ENCODE measurements around the gene LAMC3.

The LAMC3 gene

DNA sequence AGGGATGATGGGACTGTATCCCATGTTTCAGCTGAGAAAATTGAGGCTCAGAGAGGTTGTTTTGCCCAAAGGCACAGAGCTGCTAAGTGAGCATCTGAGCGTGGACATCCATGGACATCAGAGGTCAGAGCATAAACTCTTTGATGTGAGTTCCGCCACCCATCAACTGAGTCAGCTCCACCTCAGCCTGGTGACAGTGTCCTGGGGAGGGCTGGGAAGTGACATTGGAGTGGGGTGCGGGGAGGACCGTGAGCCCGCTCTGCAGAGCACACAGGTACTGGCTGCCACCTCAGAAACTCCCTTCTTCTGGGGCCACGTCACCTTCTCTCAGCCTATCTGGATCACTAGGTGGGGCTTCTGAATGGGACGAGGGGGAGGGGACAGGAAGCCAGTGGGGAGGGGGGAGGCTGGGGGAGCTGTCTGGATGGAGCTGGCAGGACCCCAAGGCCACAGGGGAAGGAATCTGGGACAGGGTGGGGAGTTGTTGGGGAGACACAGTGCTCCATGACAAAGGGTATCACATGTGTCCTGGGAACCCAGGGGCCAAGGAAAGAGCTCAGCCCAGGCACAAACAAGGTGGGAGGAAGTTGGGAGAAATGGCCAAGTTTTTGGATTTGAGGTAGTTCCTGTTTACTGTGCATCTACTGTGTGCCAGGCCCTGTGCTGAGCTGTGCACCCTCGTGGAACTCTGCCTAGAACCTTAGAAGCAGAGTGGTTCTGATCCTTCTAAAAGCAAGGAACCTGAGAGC is 2.5 kb downstream of the LAMC3 start:
- no peak for DNase-seq (ENCODE audit: low read depth in 2 of 2)

DNA sequence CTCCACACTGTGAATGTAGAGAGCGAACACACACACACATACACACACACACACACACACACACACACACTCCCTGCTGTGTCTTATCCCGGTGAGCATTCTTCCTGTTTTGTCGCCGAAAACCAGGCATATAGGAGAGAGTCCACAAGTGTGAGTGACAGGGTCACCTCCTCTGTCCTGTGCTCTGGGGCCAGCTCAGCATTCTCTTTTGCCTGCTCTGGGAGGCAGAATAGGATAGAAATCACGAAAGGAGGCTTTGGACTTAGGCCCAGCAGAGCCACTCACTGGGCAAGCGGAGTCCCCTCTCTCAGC is 3.0 kb downstream of the LAMC3 start:
- DNase-seq (ENCODE audit: low read depth in 2 of 2) = no peak

DNA sequence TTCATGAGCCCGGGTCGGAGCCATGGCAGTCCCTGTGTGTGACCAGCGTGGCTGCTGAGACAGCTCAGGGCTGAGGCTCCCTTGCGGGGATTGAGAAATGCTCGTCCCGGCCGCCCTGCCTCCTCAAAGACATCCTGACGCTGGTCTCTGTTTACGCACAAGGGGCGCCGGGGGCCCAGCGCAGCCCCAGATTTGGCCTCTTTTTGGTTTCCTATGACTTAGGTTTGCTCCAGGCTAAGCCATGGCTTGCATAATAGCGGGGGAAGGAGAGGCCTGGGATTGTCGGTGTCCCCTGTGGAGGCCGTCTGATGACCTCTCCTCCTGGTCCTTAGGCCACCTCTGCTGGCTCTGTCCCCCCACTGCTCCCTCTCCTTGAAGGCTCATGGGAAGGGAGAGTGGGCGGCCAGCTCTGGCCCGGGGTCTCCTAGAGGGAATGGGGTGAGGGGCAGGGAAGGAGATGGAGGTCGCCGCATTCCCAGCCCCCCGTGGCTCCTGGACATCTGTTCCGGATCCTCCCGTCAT is 3.5 kb downstream of the LAMC3 start:
- no peak for DNase-seq (ENCODE audit: low read depth in 2 of 2)

DNA sequence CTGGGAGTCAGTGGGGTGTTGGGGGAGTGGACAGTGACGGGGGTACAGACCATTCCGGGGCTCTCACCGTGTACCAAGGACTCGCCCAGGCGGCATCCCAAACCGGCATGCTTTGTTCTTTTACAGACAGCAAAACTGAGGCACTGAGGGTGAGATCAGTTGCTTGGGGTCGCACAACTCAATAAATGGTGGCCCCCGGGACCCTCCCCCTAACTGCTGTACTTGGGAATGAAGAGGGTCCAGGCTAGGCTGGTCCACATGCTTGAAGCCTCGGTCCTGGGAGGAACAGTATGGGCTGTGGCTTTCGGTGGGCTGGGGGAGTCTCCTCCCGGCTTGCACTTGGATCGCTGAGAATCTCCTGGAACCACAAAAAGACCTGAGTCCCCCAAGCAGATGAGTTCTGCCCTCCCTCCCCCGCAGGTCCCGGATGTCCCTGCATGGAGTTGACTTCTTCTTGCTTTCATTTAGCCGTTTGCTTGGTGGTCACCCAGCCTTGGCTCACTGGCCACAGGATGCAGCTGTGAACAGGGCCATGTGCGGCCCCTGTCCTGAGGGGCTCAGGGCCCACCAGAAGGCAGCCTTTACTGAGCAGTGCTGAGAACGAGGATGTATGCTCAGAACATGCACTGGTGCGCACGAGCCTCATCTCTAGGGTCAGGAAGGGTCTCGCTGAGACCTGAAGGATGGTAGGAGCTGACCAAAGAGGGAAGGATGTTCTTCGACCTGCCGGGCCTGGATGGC is 4.2 kb downstream of the LAMC3 start:
- DNase-seq (ENCODE audit: low read depth in 2 of 2) = no peak

DNA sequence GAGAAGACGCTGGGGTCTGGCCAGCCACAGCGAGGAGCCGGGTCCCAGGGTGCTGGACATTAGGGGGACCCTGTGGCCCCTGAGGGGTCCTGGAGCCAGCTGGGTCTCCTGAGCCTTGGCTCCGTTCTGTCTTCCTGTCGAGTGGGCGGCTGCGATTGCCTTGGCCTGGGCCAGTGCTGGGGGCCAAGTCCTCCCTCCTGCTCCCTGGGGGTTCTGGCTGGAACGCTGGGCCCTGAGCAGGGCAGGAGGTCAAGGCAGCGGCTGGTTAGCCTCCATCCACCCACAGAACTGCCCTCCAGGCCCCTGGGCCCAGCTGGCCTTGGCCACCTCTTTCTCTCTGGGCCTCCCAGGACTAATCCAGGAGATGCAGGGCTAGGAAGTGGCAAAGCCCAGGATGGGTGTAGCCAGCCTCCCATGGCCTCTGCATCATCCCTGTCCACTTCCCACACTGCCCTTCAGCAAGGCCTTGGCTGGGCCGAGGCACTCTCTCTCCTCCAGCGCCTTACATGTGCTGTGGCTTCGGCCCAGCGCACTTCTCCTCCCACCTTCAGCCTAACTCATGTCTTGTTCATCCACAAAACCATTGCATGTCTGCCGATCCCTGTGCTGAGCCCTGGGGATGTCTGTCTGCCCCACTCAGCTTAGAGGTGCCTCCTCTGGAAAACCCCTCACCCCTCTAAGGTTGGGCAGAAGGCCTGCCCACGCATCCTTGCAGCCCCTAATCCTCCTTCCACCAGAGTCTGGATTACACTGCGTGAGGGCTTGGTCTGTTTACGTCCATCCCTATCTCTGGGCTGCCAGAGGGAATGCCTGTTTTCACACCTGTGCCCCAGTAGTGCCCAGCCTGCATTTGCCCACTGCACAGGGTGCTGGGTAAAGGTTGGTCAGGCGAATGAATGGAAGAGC is 5.0 kb downstream of the LAMC3 start:
- no peak for DNase-seq (ENCODE audit: low read depth in 2 of 2)

DNA sequence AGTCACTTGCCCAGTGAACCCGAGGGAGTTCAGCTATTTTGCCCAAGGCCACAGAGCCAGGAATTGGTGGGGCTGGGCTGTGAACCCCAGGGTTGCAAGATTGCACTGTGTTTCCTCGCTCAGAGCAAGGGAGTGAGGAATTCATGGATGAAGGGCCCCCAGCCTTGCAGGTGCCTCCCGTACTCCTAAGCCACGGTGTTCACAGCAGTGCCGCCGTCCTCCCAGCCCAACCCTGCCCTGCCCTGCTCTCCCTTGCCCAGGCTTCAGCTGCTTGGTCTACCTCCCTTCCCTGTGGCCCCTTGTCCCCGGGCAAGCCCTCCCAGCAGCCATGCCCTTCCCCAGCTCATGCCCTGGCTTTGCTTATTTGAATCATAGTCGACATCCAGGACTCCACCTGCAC is 6.1 kb downstream of the LAMC3 start:
- DNase-seq (ENCODE audit: low read depth in 2 of 2) = no peak

DNA sequence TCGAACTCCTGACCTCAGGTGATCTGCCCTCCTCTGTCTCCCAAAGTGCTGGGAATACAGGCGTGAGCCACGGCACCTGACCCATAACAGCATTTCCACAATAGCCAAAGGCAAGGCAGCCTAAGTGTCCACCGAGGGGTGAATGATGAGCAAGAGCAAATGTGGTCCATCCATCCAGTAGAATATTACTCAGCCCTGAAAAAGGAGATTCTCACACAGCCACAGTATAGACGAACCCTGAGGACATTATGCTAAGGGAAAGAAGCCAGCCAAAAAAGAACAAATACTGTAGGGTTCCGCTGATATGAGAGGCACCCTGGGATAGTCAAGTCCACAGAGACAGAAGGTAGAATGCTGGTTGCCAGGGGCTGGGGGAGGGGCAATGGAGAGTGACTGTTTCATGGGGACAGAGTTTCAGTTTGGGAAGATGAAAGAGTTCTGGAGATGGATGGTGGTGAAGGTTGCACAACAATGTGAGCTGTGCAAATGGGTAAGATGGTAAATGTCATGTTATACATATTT is 7.0 kb downstream of the LAMC3 start:
- DNase-seq (ENCODE audit: low read depth in 2 of 2) = no peak

DNA sequence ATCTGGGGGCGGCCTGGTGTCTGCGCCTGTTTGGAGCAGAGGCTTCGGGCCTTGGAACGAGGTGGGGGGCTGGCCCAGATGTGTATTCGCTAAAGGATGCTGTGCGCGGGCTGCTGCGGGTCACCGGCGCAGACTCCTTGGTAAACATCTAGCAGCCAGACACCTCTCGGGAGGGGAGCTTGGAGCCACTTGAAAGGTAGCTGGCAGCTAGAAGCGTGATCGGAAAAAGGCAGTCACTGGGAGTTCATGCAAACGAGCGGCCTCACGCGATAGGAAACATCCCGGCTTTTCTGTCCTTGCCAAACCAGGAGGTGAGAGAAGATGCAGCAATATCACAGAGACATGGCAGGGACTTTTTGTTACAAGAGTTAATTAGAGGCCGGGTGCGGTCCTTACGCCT is 8.1 kb downstream of the LAMC3 start:
- DNase-seq (ENCODE audit: low read depth in 2 of 2) = no peak

DNA sequence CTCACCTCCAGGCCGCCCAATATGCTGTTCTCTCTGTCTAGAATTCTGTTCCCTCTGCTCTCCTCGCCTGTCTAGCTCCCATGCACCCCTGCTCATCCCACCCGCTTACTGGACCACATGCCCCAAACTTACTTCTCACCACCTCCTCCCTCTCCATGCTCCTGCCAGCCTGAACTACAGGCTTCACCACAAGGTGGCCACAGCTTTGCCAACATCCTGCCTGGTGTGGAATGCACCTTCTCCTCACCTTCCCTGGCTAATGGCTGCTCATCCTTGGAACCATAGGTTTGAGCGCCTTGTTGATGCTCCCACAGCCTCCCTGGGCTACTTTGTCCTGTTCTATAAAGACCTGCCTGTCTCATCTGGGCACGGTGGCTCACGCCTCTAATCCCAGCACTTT is 9.6 kb downstream of the LAMC3 start:
- no peak for DNase-seq (ENCODE audit: low read depth in 2 of 2)

DNA sequence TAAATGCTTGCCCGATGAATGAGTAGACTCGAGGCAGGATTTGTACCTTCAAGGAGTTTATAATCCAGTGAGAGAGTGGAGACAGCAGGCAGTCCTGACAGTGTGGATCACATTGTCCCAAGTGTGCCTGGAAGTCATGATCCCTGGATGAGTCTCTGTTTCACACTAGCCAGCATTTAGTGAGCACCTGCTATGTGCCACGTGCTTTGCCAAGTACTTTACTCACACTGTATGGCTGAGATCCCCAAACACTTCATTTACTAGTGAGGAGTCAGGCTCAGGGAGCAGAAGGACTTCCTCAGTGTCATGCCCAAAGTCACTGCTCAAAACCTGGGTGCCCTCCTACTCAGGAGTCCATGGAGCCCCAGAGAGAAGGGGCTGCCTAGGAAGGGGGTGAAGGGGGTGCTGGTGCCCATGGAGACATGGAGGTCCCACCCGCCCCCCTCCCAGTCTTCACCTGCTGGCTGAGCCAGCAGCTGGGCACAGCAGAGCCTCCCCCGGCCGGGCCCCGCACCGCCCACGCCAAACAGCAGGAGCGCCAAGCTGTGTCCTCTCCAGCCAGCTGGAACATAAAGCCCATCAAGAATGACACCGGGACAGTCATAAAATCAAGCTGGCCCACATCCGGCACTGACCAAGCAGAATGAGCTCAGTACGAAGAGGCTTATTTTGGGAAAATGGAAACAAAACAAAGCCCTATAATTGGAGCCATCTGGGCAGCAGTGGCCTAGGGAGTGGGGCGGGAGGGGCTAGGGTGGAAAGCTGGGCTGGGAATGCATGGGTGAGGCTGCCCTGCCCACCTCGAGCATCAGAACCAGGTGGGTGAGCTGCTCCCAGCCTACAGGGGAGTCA is 10.6 kb downstream of the LAMC3 start:
- DNase-seq (ENCODE audit: low read depth in 2 of 2) = no peak

DNA sequence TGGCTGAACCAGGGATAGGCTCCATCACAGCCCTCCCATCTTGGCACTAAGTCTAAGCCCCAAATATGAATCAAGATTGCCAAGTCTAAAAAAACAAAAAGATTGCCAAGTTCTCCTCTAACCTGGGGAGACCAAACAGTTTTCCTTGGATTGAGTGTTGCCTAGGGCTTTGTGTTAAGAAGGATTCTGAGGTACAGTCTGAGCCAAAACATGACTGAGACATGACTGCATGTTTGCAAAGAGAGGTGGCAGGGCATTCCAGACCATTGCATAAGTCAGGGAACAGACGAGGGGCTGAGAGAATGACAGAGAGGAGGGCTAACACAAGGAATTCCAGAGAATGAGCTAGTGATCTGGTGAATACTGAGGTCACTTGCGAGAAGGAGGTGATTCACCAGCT is 11.4 kb downstream of the LAMC3 start:
- DNase-seq (ENCODE audit: low read depth in 2 of 2) = no peak

DNA sequence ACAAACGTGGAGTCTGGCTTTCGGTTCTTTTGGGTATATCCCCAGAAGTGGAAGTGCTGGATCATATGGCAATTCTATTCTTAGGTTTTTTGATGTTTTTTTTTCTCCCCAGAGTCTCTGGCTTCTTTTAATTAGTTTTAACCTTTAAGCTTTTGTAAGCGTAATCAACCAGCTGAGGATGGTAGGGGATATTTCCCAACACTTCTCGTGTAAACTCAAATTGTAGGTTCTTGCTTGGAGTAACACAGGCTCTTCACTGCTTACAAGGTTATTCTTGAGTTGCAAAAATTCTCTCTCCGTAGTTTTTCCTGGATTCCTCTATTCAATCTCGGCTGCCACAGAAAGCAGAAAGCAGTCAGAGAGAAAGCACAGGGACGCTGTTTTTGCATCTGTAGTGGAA is 11.9 kb downstream of the LAMC3 start:
- no peak for DNase-seq (ENCODE audit: low read depth in 2 of 2)

DNA sequence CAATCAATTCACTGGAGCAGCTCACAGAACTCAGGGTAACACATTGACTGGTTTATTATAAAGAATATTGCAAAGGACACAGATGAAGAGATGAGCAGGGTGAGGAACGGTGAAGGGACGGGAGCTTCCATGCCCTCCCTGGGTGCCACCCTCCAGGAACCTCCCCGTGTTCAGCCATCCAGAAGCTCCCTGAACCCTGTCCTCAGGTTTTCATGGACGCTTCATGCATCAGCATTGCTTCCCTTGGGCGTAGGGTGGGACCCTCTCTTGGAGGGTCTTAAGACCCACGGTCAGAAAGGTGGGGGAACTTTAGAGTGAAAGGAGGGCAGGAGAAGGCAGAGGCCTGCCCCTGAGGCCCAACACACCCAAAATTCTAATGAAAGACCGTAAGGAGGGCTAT is 12.8 kb downstream of the LAMC3 start:
- no peak for DNase-seq (ENCODE audit: low read depth in 2 of 2)

DNA sequence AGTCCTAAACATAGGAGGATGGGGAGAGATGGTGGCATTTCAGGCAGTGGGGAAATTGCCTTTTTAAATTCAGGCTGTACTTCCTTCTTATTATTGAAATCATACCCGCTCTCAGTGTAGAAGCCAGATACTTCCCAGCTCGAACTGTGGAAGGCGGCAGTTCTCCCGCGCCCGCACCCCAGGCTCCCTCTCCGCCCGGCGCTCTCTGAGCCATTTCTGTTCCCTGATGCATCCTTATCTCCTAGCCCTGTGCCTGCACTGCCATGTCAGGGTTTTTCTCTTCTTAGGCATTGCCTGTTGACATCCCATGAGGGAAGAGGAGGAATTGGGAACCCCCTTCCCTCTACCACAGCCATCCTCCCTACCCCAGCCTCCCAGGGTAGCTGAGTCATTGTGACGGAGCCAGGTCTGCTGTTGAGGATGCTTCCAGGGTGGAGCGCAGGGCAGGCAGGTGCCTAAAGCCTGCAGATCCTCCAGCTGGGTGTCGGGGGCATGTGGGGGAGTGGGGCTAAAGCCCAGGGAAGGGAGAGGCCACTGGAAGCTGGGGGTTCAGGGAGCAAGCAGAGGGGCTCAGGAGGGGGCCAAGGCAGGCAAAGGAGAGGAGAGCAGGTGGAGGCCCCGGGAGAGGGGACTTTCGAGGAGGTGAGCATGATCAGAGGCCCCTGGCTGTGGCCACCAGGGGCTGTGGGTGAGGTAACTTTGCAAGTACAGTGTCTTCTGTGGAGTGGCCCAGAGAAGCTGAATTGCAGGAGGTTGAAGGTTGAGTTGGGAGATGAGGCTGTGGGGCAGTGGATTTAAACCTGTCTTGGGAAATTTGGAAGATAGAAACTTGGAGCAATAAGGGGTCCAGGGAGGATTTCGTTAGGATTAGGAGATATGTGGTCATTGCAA is 16.2 kb downstream of the LAMC3 start:
- DNase-seq (ENCODE audit: low read depth in 2 of 2) = no peak

DNA sequence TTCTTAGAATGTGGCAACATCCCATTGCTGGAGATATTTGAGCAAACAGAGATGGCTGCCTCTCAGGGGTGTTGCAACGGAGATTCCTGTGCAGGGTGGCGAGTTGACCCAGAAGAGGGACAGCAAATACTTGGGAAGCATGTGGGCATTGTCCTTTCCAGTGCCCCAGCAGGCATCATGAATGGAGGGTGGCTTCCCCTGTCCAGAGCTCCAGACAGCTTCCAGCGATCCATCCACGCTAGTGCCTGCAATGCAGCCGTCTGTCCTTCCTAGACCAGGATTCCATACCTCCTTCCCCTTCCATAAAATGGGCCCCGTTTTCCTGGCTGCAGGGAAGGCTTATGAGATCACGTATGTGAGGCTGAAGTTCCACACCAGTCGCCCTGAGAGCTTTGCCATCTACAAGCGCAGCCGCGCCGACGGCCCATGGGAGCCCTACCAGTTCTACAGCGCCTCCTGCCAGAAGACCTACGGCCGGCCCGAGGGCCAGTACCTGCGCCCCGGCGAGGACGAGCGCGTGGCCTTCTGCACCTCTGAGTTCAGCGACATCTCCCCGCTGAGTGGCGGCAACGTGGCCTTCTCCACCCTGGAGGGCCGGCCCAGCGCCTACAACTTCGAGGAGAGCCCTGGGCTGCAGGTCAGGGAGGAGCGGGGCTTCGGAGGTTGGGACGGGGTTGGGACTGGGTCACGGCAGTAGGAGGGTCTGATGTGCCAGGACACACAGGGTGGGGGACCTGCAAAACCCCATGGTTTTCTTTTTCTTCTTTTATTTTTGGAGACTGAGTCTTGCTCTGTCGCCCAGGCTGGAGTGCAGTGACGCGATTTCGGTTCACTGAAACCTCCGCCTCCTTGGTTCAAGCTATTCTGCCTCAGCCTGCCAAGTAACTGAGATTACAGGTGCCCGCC is 17.2 kb downstream of the LAMC3 start:
- no peak for DNase-seq (ENCODE audit: low read depth in 2 of 2)

DNA sequence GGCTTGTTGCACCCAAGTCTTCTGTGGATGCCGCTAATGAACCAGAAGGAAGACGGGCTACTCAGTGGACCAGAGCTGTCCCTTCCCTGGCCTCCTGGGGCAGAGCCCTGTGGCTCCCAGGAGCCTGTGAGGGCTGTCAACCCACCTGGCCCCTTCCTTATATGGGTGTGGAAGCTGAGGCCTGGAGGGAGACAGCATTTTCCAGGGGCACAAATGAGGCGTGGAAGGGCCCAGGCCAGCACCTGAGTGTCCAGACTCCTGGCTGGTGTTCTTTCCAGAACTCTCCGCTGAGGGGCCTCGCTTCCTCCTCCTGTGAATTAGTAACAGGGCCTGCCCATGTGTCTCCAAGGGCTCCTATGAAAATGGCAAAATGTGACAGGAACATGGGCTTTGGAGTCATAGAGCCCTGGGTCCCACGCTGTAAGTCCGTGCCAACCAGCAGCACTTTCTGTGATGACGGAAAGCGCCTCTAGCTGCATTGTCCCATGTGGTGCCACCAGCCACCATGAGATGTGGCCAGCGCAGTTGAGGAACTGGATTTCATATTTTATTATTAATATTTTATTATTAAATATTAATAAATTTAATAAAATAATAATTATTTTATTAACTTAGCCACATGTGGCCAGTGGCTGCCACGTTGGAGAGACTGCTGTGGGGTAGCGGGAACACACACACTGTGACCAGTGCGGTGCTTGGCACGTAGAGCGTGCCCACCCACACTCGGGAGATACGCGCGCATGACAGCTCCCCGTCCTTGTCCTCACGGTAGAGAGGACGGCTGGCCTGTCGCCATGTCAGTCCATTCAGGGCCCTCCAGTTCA is 18.3 kb downstream of the LAMC3 start:
- no peak for DNase-seq (ENCODE audit: low read depth in 2 of 2)

DNA sequence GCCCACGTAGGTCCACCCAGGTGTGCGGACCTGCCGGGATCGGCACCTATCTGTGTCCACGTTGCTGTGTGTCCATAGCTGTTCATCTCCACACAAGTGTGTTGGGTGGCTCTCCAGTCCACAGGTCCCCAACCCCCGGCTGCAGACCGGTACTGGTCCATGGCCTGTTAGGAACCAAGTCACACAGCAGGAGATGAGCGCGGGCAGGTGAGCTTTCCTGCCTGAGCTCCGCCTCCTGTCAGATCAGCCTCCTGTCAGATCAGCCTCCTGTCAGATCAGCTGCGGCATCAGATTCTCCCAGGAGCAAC is 18.9 kb downstream of the LAMC3 start:
- no peak for DNase-seq (ENCODE audit: low read depth in 2 of 2)

DNA sequence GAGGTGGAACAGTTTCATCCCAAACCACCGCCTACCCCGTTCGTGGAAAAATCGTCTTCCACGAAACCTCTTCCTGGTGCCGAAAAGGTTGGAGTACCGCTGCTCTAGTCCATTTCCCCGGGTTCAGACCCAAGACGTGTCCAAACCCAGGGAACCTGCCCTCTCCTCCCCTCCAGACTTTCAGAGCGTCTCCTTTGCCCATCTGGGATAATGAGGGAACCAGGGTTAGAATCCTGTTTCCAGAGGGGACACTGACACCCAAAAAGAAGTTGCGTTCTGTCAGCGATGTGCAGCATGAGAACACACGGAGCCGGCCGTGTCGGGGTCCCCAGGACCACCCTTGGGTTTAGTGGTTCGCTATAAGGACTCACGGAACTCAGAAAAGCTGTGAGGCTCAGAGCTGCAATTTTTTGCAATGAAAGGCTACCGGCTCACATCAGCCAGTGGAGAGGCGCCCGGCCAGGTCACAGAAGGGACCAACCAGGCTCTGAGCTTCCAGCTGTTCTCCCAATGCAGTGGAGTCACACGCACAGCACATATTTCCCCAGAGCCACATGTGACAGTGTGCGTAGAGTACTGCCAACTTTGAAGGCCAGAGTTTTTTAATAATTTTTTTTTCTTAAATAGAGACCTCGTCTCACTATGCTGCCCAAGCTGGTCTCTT is 19.4 kb downstream of the LAMC3 start:
- no peak for DNase-seq (ENCODE audit: low read depth in 2 of 2)
